Keratinocyte (primary cell): ENCODE measurements around the gene HNRNPAB. TPM values are rescaled to one million over a fixed set of nuclear protein-coding genes. Genes with fewer than 3 reads are reported as not detected.

ENCODE experiments used
- DNase-seq: peaks from one replicate; pipeline ENCODE4 v3.0.0-alpha.2; 2011; ENCODE audit warnings: low read depth, missing footprints, low spot score
- FAIRE-seq: peaks from 2 replicates; lab custom pipeline; 2011; peaks lifted over from hg19 to GRCh38; lab: Jason Lieb, UNC
- H2AFZ ChIP-seq: 2 replicates; pipeline ENCODE4 v1.6.0; 2012; ENCODE audit warnings: low read length, control low read depth, inconsistent platforms; ENCODE audit not compliant: control insufficient read depth
- H3K27ac ChIP-seq: 2 replicates; pipeline ENCODE4 v1.5.1; 2011; ENCODE audit warnings: low read length; ENCODE audit not compliant: control insufficient read depth, insufficient read depth
- H3K27me3 ChIP-seq: 3 replicates; pipeline ENCODE4 v1.6.0; 2011; ENCODE audit warnings: low read length; ENCODE audit not compliant: control insufficient read depth, insufficient read depth; ENCODE audit errors: extremely low read depth
- H3K36me3 ChIP-seq, 2 experiments: 2 replicates in 1 of 2; 3 replicates in 1 of 2; pipeline ENCODE4 v1.5.1; 2011; ENCODE audit warnings: low read length in 2 of 2, mild to moderate bottlenecking in 1 of 2; ENCODE audit not compliant: control insufficient read depth in 2 of 2, insufficient read depth in 2 of 2; ENCODE audit errors: extremely low read depth in 1 of 2
- H3K4me1 ChIP-seq: 3 replicates; pipeline ENCODE4 v1.5.1; 2011; ENCODE audit warnings: low read length; ENCODE audit not compliant: control insufficient read depth, insufficient read depth; ENCODE audit errors: extremely low read depth
- H3K4me2 ChIP-seq: 3 replicates; pipeline ENCODE4 v1.6.0; 2011; ENCODE audit warnings: low read depth, low read length; ENCODE audit not compliant: control insufficient read depth, insufficient read depth; ENCODE audit errors: extremely low read depth
- H3K4me3 ChIP-seq, 3 experiments: fragments of 200-600 bp in 1 of 3; sonication (generic) in 1 of 3; 2 replicates in 2 of 3; 3 replicates in 1 of 3; pipeline ENCODE4 v1.5.1; 2011 to 2016; ENCODE audit warnings: low read length in 3 of 3, mild to moderate bottlenecking in 3 of 3, control low read depth in 2 of 3, inconsistent platforms in 1 of 3, low read depth in 1 of 3, mixed read lengths in 1 of 3, mixed run types in 1 of 3, moderate library complexity in 1 of 3; ENCODE audit not compliant: control insufficient read depth in 2 of 3, insufficient read depth in 2 of 3; ENCODE audit errors: extremely low read depth in 1 of 3
- H3K79me2 ChIP-seq: 2 replicates; pipeline ENCODE4 v1.6.0; 2012; ENCODE audit warnings: low read length; ENCODE audit not compliant: control insufficient read depth, insufficient read depth
- H3K9ac ChIP-seq: 3 replicates; pipeline ENCODE4 v1.6.0; 2011; ENCODE audit warnings: low read length; ENCODE audit not compliant: control insufficient read depth, insufficient read depth; ENCODE audit errors: extremely low read depth
- H3K9me1 ChIP-seq: 3 replicates; pipeline ENCODE4 v1.6.0; 2011; ENCODE audit warnings: low read length; ENCODE audit not compliant: control insufficient read depth, insufficient read depth; ENCODE audit errors: extremely low read depth
- H3K9me3 ChIP-seq: 2 replicates; pipeline ENCODE4 v1.5.1; 2012; ENCODE audit warnings: low read depth, low read length; ENCODE audit not compliant: control insufficient read depth
- H4K20me1 ChIP-seq: 3 replicates; pipeline ENCODE4 v1.6.0; 2011; ENCODE audit warnings: low read length; ENCODE audit not compliant: control insufficient read depth, insufficient read depth; ENCODE audit errors: extremely low read depth
- CTCF ChIP-seq, 3 experiments: IDR thresholded peaks in 1 of 3; conservative IDR thresholded peaks in 1 of 3; optimal IDR thresholded peaks in 1 of 3; 2 replicates in 2 of 3; 3 replicates in 1 of 3; pipeline versions ENCODE3 to v1.5.1; 2011; ENCODE audit warnings: low read length in 3 of 3, mild to moderate bottlenecking in 3 of 3, moderate library complexity in 2 of 3, control low read depth in 1 of 3, inconsistent platforms in 1 of 3; ENCODE audit not compliant: insufficient read depth in 2 of 3; ENCODE audit errors: extremely low read depth in 1 of 3
- EZH2 ChIP-seq: IDR thresholded peaks from one replicate; pipeline ENCODE4 v1.6.1; 2012; ENCODE audit warnings: inconsistent platforms, mild to moderate bottlenecking, low read length, moderate library complexity
- dilution Hi-C: fragments of 300-500 bp; cut with MboI; formaldehyde crosslinking; loops from one replicate; pipeline ENCODE4 v1.7.0; 2020; ENCODE audit warnings: low sequenced_read_pairs; ENCODE audit not compliant: extremely low pct_ligation_motif_present
- polyA plus RNA-seq, 5 experiments: library from polyadenylated mRNA; depleted of rRNA in 3 of 5; stranded (reverse) in 3 of 5; stranded (forward) in 1 of 5; unstranded in 1 of 5; fragments of >200 nt; gene quantifications; 1 replicate in 1 of 5; 2 replicates in 3 of 5; 3 replicates in 1 of 5; pipeline versions ENCODE4 v1.2.1 to v1.2.3, GENCODE V29; 2011 to 2012; ENCODE audit warnings: missing spikeins in 2 of 5, low read depth in 1 of 5, low replicate concordance in 1 of 5

The HNRNPAB gene
- polyA plus RNA-seq, 1 donor (not counting 4 experiments of a cell fraction or from before 2014, with no cell fraction given): 161 TPM

GRCh38 chr5:178234121-178234749 lies 29.9 kb downstream of the HNRNPAB start:
- no peak overlapping the region for H3K4me2 ChIP-seq
- no peak overlapping the region for H2AFZ ChIP-seq
- DNase-seq: no peak
- no peak overlapping the region for H3K27ac ChIP-seq
- no peak overlapping the region for H3K9ac ChIP-seq
- H3K36me3 ChIP-seq: peaks cover 2 to 8% of the 10 kb centered on the region in 2 experiments
- dilution Hi-C loops: no loop called here
- H3K27me3 ChIP-seq: no peaks in the 10 kb centered on the region
- FAIRE-seq: no peak
- peaks cover 28% of the 10 kb centered on the region for H3K4me1 ChIP-seq
- no peaks in the 10 kb centered on the region for H3K9me3 ChIP-seq
- H3K4me3 ChIP-seq: no peak overlapping the region
- H3K9me1 ChIP-seq: no peaks in the 10 kb centered on the region
- TF ChIP-seq EZH2 (no peak), CTCF (optimal IDR thresholded peaks at IDR 0.05 in 1 of 3, IDR thresholded peaks at IDR 0.05 in 1 of 3, conservative IDR thresholded peaks at IDR 0.05 in 1 of 3; ENCODE audit: extremely low read depth in 1 of 3, insufficient read depth in 2 of 3, low read length in 3 of 3) (no peak)
- H4K20me1 ChIP-seq: no peaks in the 10 kb centered on the region
- peaks cover 26% of the 10 kb centered on the region for H3K79me2 ChIP-seq

- dilution Hi-C loops: no loop called here
- peaks cover 28% of the 10 kb centered on the region for H3K4me1 ChIP-seq
- H2AFZ ChIP-seq: no peak overlapping the region
- no peak overlapping the region for H3K4me2 ChIP-seq
- no peaks in the 10 kb centered on the region for H4K20me1 ChIP-seq
- no peaks in the 10 kb centered on the region for H3K27me3 ChIP-seq
- H3K36me3 ChIP-seq: peaks cover 1 to 6% of the 10 kb centered on the region in 2 experiments
- no peak for DNase-seq
- TF ChIP-seq CTCF (optimal IDR thresholded peaks at IDR 0.05 in 1 of 3, IDR thresholded peaks at IDR 0.05 in 1 of 3, conservative IDR thresholded peaks at IDR 0.05 in 1 of 3; ENCODE audit: extremely low read depth in 1 of 3, insufficient read depth in 2 of 3, low read length in 3 of 3) (peak in 2 of 3 experiments; percentile 69 to 84), EZH2 (no peak)
- H3K4me3 ChIP-seq: no peak overlapping the region
- H3K79me2 ChIP-seq: peaks cover 20% of the 10 kb centered on the region
- H3K9me3 ChIP-seq: no peaks in the 10 kb centered on the region
- no peak overlapping the region for H3K27ac ChIP-seq
- FAIRE-seq: peak; percentile 55
- H3K9ac ChIP-seq: no peak overlapping the region
- no peaks in the 10 kb centered on the region for H3K9me1 ChIP-seq
Observed at GRCh38 chr5:178234750-178235587, 30.6 kb downstream of the HNRNPAB start.
